DOHH2 (cell line): Measurements from ENCODE around the gene MYH15.

Experiments used
- H3F3A ChIP-seq: fragments of 200-600 bp; sonication (generic), shearing (Covaris generic); 2 replicates; pipeline ENCODE4 v1.6.0; 2016; ENCODE audit warnings: antibody characterized with exemption, mild to moderate bottlenecking; ENCODE audit not compliant: control insufficient read depth, insufficient read depth
- H3K27ac ChIP-seq: fragments of 200-600 bp; sonication (generic); 2 replicates; pipeline ENCODE4 v1.5.1; 2014; ENCODE audit warnings: low read depth, mild to moderate bottlenecking, low read length, moderate library complexity
- H3K27me3 ChIP-seq: fragments of 200-600 bp; sonication (generic); 2 replicates; pipeline ENCODE4 v1.6.1; 2014; ENCODE audit warnings: mild to moderate bottlenecking, low read length, mixed read lengths; ENCODE audit not compliant: control insufficient read depth
- H3K36me3 ChIP-seq: fragments of 200-600 bp; sonication (generic); 2 replicates; pipeline ENCODE4 v1.6.1; 2014; ENCODE audit warnings: mild to moderate bottlenecking, low read length, moderate library complexity, mixed read lengths; ENCODE audit not compliant: control insufficient read depth
- H3K4me1 ChIP-seq: fragments of 200-600 bp; sonication (generic); 2 replicates; pipeline ENCODE4 v1.6.1; 2014; ENCODE audit warnings: mild to moderate bottlenecking, low read length, mixed read lengths; ENCODE audit not compliant: control insufficient read depth
- H3K4me2 ChIP-seq: fragments of 200-600 bp; sonication (generic); 2 replicates; pipeline ENCODE4 v1.6.0; 2014; ENCODE audit warnings: mild to moderate bottlenecking, low read length, moderate library complexity
- H3K4me3 ChIP-seq: fragments of 200-600 bp; sonication (generic); 2 replicates; pipeline ENCODE4 v1.5.1; 2014; ENCODE audit warnings: mild to moderate bottlenecking, low read length, mixed read lengths
- H3K79me2 ChIP-seq: fragments of 200-600 bp; sonication (generic); 2 replicates; pipeline ENCODE4 v1.6.1; 2014; ENCODE audit warnings: mild to moderate bottlenecking, low read length, mixed read lengths; ENCODE audit not compliant: control insufficient read depth
- H3K9me2 ChIP-seq: fragments of 200-600 bp; sonication (generic); replicated peaks from 2 replicates; pipeline ENCODE4 v1.6.1; 2014; ENCODE audit warnings: mild to moderate bottlenecking, low read length, mixed read lengths; ENCODE audit not compliant: control insufficient read depth
- H3K9me3 ChIP-seq: fragments of 200-600 bp; sonication (generic); 2 replicates; pipeline ENCODE4 v1.6.1; 2014; ENCODE audit warnings: antibody characterized with exemption, low read length, mixed read lengths; ENCODE audit not compliant: control insufficient read depth, insufficient read depth
- H4K20me1 ChIP-seq: fragments of 200-600 bp; sonication (generic); 2 replicates; pipeline ENCODE4 v1.6.0; 2014; ENCODE audit warnings: low read depth, mild to moderate bottlenecking, antibody characterized with exemption, low read length, moderate library complexity; ENCODE audit not compliant: control insufficient read depth, insufficient read depth
- CTCF ChIP-seq: fragments of 200-600 bp; sonication (generic); IDR thresholded peaks from one replicate; pipeline ENCODE4 v1.5.1; 2014; ENCODE audit warnings: antibody characterized with exemption, mild to moderate bottlenecking, low read depth, low read length; ENCODE audit not compliant: poor library complexity, severe bottlenecking
- EZH2phosphoT487 ChIP-seq: fragments of 200-600 bp; sonication (generic); IDR thresholded peaks from 2 replicates; pipeline ENCODE4 v1.6.1; 2017; ENCODE audit warnings: borderline replicate concordance, mild to moderate bottlenecking, antibody characterized with exemption, low read length, moderate library complexity, mixed read lengths

MYH15 gene

DNA sequence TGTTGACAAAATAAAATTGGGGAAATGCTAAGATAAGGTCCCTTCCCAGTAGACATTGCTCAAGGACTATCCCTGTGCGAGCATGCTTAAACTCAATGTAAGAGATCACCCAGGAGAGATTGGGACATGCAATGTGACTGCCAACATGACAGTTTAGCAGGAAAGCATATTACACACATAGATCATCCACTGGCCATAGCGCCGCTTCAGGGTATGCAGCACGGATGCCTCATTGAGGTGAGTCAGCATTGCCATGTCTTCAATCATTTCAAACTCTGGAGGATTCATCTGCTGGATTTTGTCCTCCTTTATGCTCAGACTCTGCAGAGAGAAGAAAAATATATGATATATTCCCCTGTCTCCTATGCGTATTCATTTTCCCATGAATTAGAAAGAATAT, 8.9 kb downstream of the MYH15 start:
- H3K79me2 ChIP-seq = no peaks in the 10 kb centered on the region
- TF ChIP-seq CTCF (no peak), EZH2phosphoT487 (no peak)
- H3K4me2 ChIP-seq = no peak overlapping the region
- H3K9me3 ChIP-seq = no peaks in the 10 kb centered on the region
- no peaks in the 10 kb centered on the region for H4K20me1 ChIP-seq
- H3K27ac ChIP-seq = no peak overlapping the region
- no peaks in the 10 kb centered on the region for H3F3A ChIP-seq
- H3K36me3 ChIP-seq = no peaks in the 10 kb centered on the region
- no peaks in the 10 kb centered on the region for H3K4me1 ChIP-seq
- peaks cover 9% of the 10 kb centered on the region; the same call in 1 of the 2 replicates for H3K27me3 ChIP-seq
- H3K9me2 ChIP-seq = no peaks in the 10 kb centered on the region
- H3K4me3 ChIP-seq = no peak overlapping the region

- Histone ChIP-seq H3K4me2 (no peak overlapping the region), H3K9me2 (no peaks in the 10 kb centered on the region), H3K4me1 (no peaks in the 10 kb centered on the region), H4K20me1 (no peaks in the 10 kb centered on the region), H3F3A (no peaks in the 10 kb centered on the region), H3K27ac (no peak overlapping the region), H3K36me3 (no peaks in the 10 kb centered on the region), H3K79me2 (no peaks in the 10 kb centered on the region), H3K27me3 (peaks cover 9% of the 10 kb centered on the region; the same call in 1 of the 2 replicates), H3K9me3 (no peaks in the 10 kb centered on the region), H3K4me3 (no peak overlapping the region)
- TF ChIP-seq CTCF (no peak), EZH2phosphoT487 (no peak)
Measured at GRCh38 chr3:108500728-108501127, 9.7 kb downstream of the MYH15 start.

- no peaks in the 10 kb centered on the region for H3K4me1 ChIP-seq
- H3K4me2 ChIP-seq = no peak overlapping the region
- H3K27ac ChIP-seq = no peak overlapping the region
- H3K79me2 ChIP-seq = no peaks in the 10 kb centered on the region
- no peaks in the 10 kb centered on the region for H4K20me1 ChIP-seq
- H3K9me3 ChIP-seq = no peaks in the 10 kb centered on the region
- H3K9me2 ChIP-seq = no peaks in the 10 kb centered on the region
- TF ChIP-seq EZH2phosphoT487 = no peak
- no peak for TF ChIP-seq CTCF
- no peaks in the 10 kb centered on the region for H3K36me3 ChIP-seq
- no peak overlapping the region for H3K4me3 ChIP-seq
- H3K27me3 ChIP-seq = peaks cover 9% of the 10 kb centered on the region; the same call in 1 of the 2 replicates
- no peaks in the 10 kb centered on the region for H3F3A ChIP-seq
Measured at GRCh38 chr3:108497271-108497670, 13.1 kb downstream of the MYH15 start.
